Adrenal gland (tissue), 12 donors: ENCODE data around the gene AP1G2. TPM values are rescaled to one million over a fixed set of nuclear protein-coding genes. Genes with fewer than 3 reads are reported as not detected.
"Not testable (repeated sequence)": the region's sequence is repeated elsewhere in the genome, so short reads cannot be mapped to it uniquely, and the experiment has no call there.

Source experiments
- DNase-seq, 7 donors: peaks; one replicate each; pipeline ENCODE4 v3.0.0-alpha.2; 2019 to 2020
- H3K27ac ChIP-seq, 5 donors: fragments of 200-600 bp; sonication (generic) in 4 of 5; 1 replicate in 3 of 5; 2 replicates in 2 of 5; pipeline versions ENCODE4 v1.5.1 to v1.8.0; 2016 to 2020; ENCODE audit warnings: mild to moderate bottlenecking in 1 of 5
- H3K27me3 ChIP-seq: fragments of 200-600 bp; 2 replicates; pipeline ENCODE4 v1.8.0; 2021
- H3K36me3 ChIP-seq, 2 donors: fragments of 200-600 bp; replicated peaks in 1 of 2; 1 replicate in 1 of 2; 2 replicates in 1 of 2; pipeline versions ENCODE4 v1.5.1 to v1.8.0; 2018 to 2022
- H3K4me1 ChIP-seq, 2 donors: fragments of 200-600 bp; replicated peaks in 1 of 2; 1 replicate in 1 of 2; 2 replicates in 1 of 2; pipeline versions ENCODE4 v1.5.1 to v1.8.0; 2018 to 2021
- H3K4me3 ChIP-seq, 4 donors: fragments of 200-600 bp; sonication (generic) in 3 of 4; one replicate each; pipeline ENCODE4 v1.5.1; 2016 to 2018
- H3K9me3 ChIP-seq, 3 donors: fragments of 200-600 bp; sonication (generic) in 1 of 3; replicated peaks in 1 of 3; 1 replicate in 2 of 3; 2 replicates in 1 of 3; pipeline versions ENCODE4 v1.5.1 to v1.8.0; 2016 to 2021
- CTCF ChIP-seq, 6 experiments: fragments of 450-650 bp in 4 of 6; fragments of 200-600 bp in 2 of 6; sonication (generic) in 1 of 6; IDR thresholded peaks; 1 replicate in 5 of 6; 2 replicates in 1 of 6; pipeline versions ENCODE4 v1.5.1 to v1.8.0; 2016 to 2021; ENCODE audit warnings: antibody characterized with exemption in 6 of 6, mild to moderate bottlenecking in 2 of 6, moderate library complexity in 1 of 6
- POLR2A ChIP-seq, 2 donors: fragments of 450-650 bp; IDR thresholded peaks; one replicate each; pipeline ENCODE4 v1.6.1; 2017; ENCODE audit warnings: antibody characterized with exemption in 2 of 2, mild to moderate bottlenecking in 2 of 2, moderate library complexity in 1 of 2
- WGBS, 4 donors: extraction: QIAGEN DNeasy Blood & Tissue Kit in 2 of 4; methylation state at CpG; one replicate each; pipeline versions ENCODE4 v1.1.5 to v1.1.7; 2013 to 2017; 5-methylcytosine and 5-hydroxymethylcytosine counted together
- intact Hi-C, 2 donors: fragments of 100-400 bp; cut with DNase I; formaldehyde crosslinking; loops; one replicate each; pipeline versions ENCODE4 v1.14.1 to v1.15.0; 2022 to 2023
- polyA plus RNA-seq, 3 donors: library from polyadenylated mRNA; stranded (reverse); fragments of 200-250 nt in 2 of 3; fragments of 350-450 nt in 1 of 3; fragmentation: Illumina TruSeq in 1 of 3; extraction: RNeasy Lipid Tissue Mini Kit (QIAGEN cat#74804) in 1 of 3; gene quantifications; one replicate each; pipeline ENCODE4 v1.2.3, GENCODE V29; 2013 to 2014
- total RNA-seq, 9 donors: library from RNA; depleted of rRNA in 4 of 9; stranded (reverse); fragments of >200 nt in 4 of 9; fragments of 120-200 nt in 1 of 9; fragmentation: NEBNext Ultra II Directional in 1 of 9; extraction: Animal tissue kit (Norgen Biotek cat#: 25700) in 1 of 9; gene quantifications; one replicate each; pipeline versions ENCODE4 v1.1.0 to v1.2.4, GENCODE V29; 2013 to 2023
- donor health status: healthy with polysubstance abuse.
- donor health status: Bipolar disorder and iron deficiency.
- donor health status: DM: yes; HTN: yes; CAD: no.
- donor health status: DM: no; HTN: no; CAD: no.
- donor health status: DM: no; HTN: no; CAD: no.
- donor health status: DM: yes; HTN: yes; CAD: no.

The AP1G2 gene
- total and polyA plus RNA-seq, 12 donors: 27.9 to 587 (median 79.5) TPM

DNA sequence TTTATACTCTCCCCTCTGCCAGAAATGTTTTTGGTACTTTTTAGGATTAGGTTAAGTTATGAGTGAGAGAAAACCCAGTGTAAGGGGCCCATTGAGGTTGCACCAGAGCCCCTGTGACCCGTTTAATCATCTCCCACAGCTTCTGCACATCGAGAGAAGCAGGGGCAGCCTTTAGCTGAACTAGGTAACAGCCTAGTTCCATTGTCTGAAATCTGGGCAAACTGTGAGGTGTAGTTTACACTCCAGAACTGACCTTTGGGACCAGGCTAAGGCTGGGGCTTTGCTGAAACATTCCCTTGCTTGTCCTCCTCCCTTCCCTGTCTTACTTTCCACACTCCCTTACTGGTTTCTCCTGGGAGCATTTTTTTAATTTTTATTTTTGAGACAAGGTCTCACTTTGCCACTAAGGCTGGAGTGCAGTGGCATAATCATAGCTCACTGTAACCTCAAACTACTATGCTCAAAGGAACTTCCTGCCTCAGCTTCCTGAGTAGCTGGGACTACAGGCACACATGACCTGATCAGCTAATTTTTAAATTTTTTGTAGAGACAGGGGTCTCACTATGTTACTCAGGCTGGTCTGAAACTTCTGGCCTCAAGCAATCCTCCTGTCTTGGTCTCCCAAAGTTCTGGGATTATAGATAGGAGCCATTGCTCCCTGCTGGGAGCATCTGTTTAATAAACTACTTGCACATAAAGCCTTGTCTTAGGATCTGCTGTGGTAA, 42.7 kb upstream of the AP1G2 start:
- H3K9me3 ChIP-seq: no peaks in the 10 kb centered on the region
- no peaks in the 10 kb centered on the region for H3K4me1 ChIP-seq
- no peak overlapping the region for H3K4me3 ChIP-seq
- TF ChIP-seq POLR2A (IDR thresholded peaks at IDR 0.05) (no peak), CTCF (IDR thresholded peaks at IDR 0.05) (no peak)
- 58 to 76% (median 71%) methylated on average over 2 of the region's 2 CpGs for WGBS, 4 donors
- H3K27me3 ChIP-seq: no peaks in the 10 kb centered on the region
- no peak overlapping the region for H3K27ac ChIP-seq
- intact Hi-C loops: no loop called here
- no peak for DNase-seq
- no peaks in the 10 kb centered on the region for H3K36me3 ChIP-seq

DNA sequence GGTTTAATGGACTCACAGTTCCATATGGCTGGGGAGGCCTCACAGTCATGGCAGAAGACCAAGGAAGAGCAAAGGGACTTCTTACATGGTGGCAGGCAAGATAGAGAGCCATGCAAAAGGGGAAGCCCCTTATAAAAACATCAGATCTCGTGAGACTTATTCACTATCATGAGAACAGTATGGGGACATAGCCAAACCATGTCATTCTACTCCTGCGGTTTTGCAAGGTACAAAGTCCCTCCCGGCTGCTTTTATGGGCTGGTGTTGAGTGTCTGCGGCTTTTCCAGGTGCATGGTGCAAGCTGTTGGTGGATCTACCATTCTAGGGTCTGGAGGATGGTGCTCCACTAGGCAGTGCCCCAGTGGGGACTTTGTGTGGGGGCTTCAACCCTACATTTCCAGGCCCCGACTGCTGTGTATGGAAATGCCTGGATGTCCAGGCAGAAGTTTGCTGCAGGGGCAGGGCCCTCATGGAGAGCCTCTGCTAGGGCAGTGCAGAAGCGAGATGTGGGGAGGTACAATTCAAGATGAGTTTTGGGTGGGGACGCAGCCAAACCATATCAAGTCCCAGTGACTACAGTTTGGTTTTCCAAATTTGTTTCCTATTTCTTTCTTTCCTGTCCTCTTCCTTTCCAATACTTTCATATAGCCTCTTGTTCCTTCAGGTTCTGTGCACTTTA, 42.0 kb upstream of the AP1G2 start:
- intact Hi-C loops, DNase-seq: not testable (repeated sequence)
- WGBS, 4 donors: 41 to 69% (median 66%) methylated on average over 4 to 7 of the region's 7 CpGs

GRCh38 chr14:23609001-23609400, 41.4 kb upstream of the AP1G2 start:
- no peak for TF ChIP-seq POLR2A (IDR thresholded peaks at IDR 0.05)
- no peak for TF ChIP-seq CTCF (IDR thresholded peaks at IDR 0.05)
- H3K4me1 ChIP-seq: no peaks in the 10 kb centered on the region
- no peaks in the 10 kb centered on the region for H3K36me3 ChIP-seq
- H3K9me3 ChIP-seq: no peaks in the 10 kb centered on the region
- WGBS, 4 donors: 72 to 94% (median 90%) methylated on average over 3 of the region's 3 CpGs
- no peaks in the 10 kb centered on the region for H3K27me3 ChIP-seq
- H3K27ac ChIP-seq: no peak overlapping the region
- H3K4me3 ChIP-seq: no peak overlapping the region
- intact Hi-C loops: no loop called here
- DNase-seq: no peak

More for the DNA sequence above, 42.0 kb upstream of the AP1G2 start:
- not testable (repeated sequence) for H3K4me1 ChIP-seq, H3K9me3 ChIP-seq, H3K27me3 ChIP-seq, H3K36me3 ChIP-seq, H3K27ac ChIP-seq, H3K4me3 ChIP-seq

DNA sequence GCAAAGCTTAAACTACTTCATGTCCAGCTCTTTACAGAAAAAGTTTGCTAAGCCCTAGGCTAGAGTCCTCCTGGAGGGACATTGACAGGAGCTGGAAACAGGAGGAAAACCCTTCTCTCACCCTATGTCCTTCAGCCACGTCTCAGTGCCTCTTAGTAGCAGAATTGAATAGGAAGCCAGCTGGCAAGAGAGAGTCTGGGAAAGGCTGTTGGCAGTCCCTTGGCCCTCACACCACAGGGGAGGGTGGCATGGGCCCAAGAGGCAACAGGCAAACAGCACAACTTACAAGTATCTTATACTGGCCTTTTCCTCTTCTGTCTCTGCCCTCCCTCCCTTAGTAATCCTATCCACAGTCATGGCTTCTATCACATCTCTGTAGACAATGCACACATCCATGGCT, 40.9 kb upstream of the AP1G2 start:
- intact Hi-C loops: no loop called here
- no peaks in the 10 kb centered on the region for H3K9me3 ChIP-seq
- H3K27me3 ChIP-seq: no peaks in the 10 kb centered on the region
- WGBS, 4 donors: 14 to 50% (median 21%) methylated on average over 1 of the region's 1 CpG
- peak in 6 of 7 donors; percentile 23 to 60 (median 50) for DNase-seq
- no peak for TF ChIP-seq CTCF (IDR thresholded peaks at IDR 0.05)
- no peak for TF ChIP-seq POLR2A (IDR thresholded peaks at IDR 0.05)
- no peak overlapping the region for H3K27ac ChIP-seq
- H3K36me3 ChIP-seq: no peaks in the 10 kb centered on the region
- no peaks in the 10 kb centered on the region for H3K4me1 ChIP-seq
- no peak overlapping the region for H3K4me3 ChIP-seq
